H9 (cell line): Measurements from ENCODE around the gene TRIM32. TPM values are rescaled to one million over a fixed set of nuclear protein-coding genes. Genes with fewer than 3 reads are reported as not detected.

ENCODE experiments used
- DNase-seq: peaks from one replicate; pipeline ENCODE4 v3.0.0-alpha.2; 2017
- H2AFZ ChIP-seq: one replicate; pipeline ENCODE4 v1.6.1; 2013; ENCODE audit warnings: mild to moderate bottlenecking, low read length, control low read depth, moderate library complexity
- H2AK5ac ChIP-seq: 2 replicates; pipeline ENCODE4 v1.6.1; 2013; ENCODE audit warnings: low read length, control low read depth, mixed read lengths; ENCODE audit not compliant: insufficient read length
- H2BK120ac ChIP-seq: one replicate; pipeline ENCODE4 v1.6.1; 2013; ENCODE audit warnings: low read depth, mild to moderate bottlenecking, low read length, control low read depth, inconsistent platforms; ENCODE audit not compliant: poor library complexity, severe bottlenecking
- H2BK12ac ChIP-seq: 2 replicates; pipeline ENCODE4 v1.6.1; 2013; ENCODE audit warnings: low read length, control low read depth, mixed read lengths, low read depth; ENCODE audit not compliant: insufficient read length
- H2BK15ac ChIP-seq: 2 replicates; pipeline ENCODE4 v1.6.1; 2013; ENCODE audit warnings: low read depth, low read length, control low read depth
- H2BK20ac ChIP-seq: one replicate; pipeline ENCODE4 v1.6.1; 2013; ENCODE audit warnings: low read depth, mild to moderate bottlenecking, low read length, control low read depth, inconsistent platforms; ENCODE audit not compliant: poor library complexity, severe bottlenecking
- H2BK5ac ChIP-seq: 2 replicates; pipeline ENCODE4 v1.6.1; 2013; ENCODE audit warnings: low read length, control low read depth, mixed read lengths; ENCODE audit not compliant: insufficient read length
- H3K14ac ChIP-seq: 2 replicates; pipeline ENCODE4 v1.6.1; 2013; ENCODE audit warnings: low read length, control low read depth; ENCODE audit not compliant: insufficient read depth
- H3K18ac ChIP-seq: 2 replicates; pipeline ENCODE4 v1.6.1; 2013; ENCODE audit warnings: low read depth, mild to moderate bottlenecking, mixed read lengths, low read length, control low read depth; ENCODE audit not compliant: insufficient read length
- H3K23ac ChIP-seq: 2 replicates; pipeline ENCODE4 v1.6.1; 2013; ENCODE audit warnings: low read length, control low read depth, mixed read lengths, low read depth; ENCODE audit not compliant: insufficient read length
- H3K23me2 ChIP-seq: 2 replicates; pipeline ENCODE4 v1.6.1; 2013; ENCODE audit warnings: low read depth, mild to moderate bottlenecking, mixed read lengths, low read length, control low read depth; ENCODE audit not compliant: insufficient read length, poor library complexity, severe bottlenecking
- H3K27ac ChIP-seq: 2 replicates; pipeline ENCODE4 v1.5.1; 2013; ENCODE audit warnings: low read length, control low read depth, mixed read lengths, low read depth; ENCODE audit not compliant: insufficient read length
- H3K27me3 ChIP-seq: 2 replicates; pipeline ENCODE4 v1.6.1; 2013; ENCODE audit warnings: low read length, control low read depth, inconsistent platforms; ENCODE audit not compliant: insufficient read depth
- H3K4ac ChIP-seq: 2 replicates; pipeline ENCODE4 v1.6.1; 2013; ENCODE audit warnings: low read depth, mild to moderate bottlenecking, control low read depth, inconsistent platforms, low read length, moderate library complexity
- H3K4me1 ChIP-seq: 2 replicates; pipeline ENCODE4 v1.6.1; 2013; ENCODE audit warnings: low read length, control low read depth, inconsistent platforms; ENCODE audit not compliant: insufficient read depth
- H3K4me2 ChIP-seq: 2 replicates; pipeline ENCODE4 v1.6.1; 2013; ENCODE audit warnings: low read length, control low read depth, mixed read lengths; ENCODE audit not compliant: insufficient read length, insufficient read depth
- H3K56ac ChIP-seq: 2 replicates; pipeline ENCODE4 v1.6.1; 2013; ENCODE audit warnings: low read depth, mild to moderate bottlenecking, mixed read lengths, low read length, control low read depth; ENCODE audit not compliant: insufficient read length
- H3K79me1 ChIP-seq: 2 replicates; pipeline ENCODE4 v1.6.1; 2013; ENCODE audit warnings: low read depth, mild to moderate bottlenecking, moderate library complexity, low read length, control low read depth, inconsistent platforms; ENCODE audit not compliant: insufficient read depth, poor library complexity, severe bottlenecking
- H3K79me2 ChIP-seq: 2 replicates; pipeline ENCODE4 v1.6.1; 2013; ENCODE audit warnings: low read length, control low read depth, inconsistent platforms; ENCODE audit not compliant: insufficient read depth
- H3K9ac ChIP-seq: 2 replicates; pipeline ENCODE4 v1.6.1; 2013; ENCODE audit warnings: low read length, control low read depth, mixed read lengths; ENCODE audit not compliant: insufficient read length; ENCODE audit errors: extremely low read depth
- H3K9me3 ChIP-seq: one replicate; pipeline ENCODE4 v1.6.1; 2013; ENCODE audit warnings: low read depth, low read length, inconsistent platforms; ENCODE audit not compliant: control insufficient read depth
- H3T11ph ChIP-seq: one replicate; pipeline ENCODE4 v1.6.1; 2013; ENCODE audit warnings: mild to moderate bottlenecking, low read length, control low read depth, inconsistent platforms
- H4K20me1 ChIP-seq: one replicate; pipeline ENCODE4 v1.6.1; 2013; ENCODE audit not compliant: control insufficient read depth, insufficient read length, insufficient read depth
- H4K5ac ChIP-seq: 2 replicates; pipeline ENCODE4 v1.6.1; 2013; ENCODE audit warnings: low read depth, mild to moderate bottlenecking, mixed read lengths, low read length, control low read depth; ENCODE audit not compliant: insufficient read length
- H4K8ac ChIP-seq: replicated peaks from 2 replicates; pipeline ENCODE4 v1.6.1; 2013; ENCODE audit warnings: low read length, control low read depth, mixed read lengths, low read depth; ENCODE audit not compliant: insufficient read length
- H4K91ac ChIP-seq: 2 replicates; pipeline ENCODE4 v1.6.1; 2013; ENCODE audit warnings: low read depth, mild to moderate bottlenecking, moderate library complexity, mixed read lengths, low read length, control low read depth; ENCODE audit not compliant: insufficient read length
- H3K27ac Mint-ChIP-seq, 3 experiments: 2 replicates in 2 of 3; 3 replicates in 1 of 3; pipeline ENCODE4 v1.8.0; 2020 to 2021; ENCODE audit warnings: mixed read lengths in 3 of 3, mild to moderate bottlenecking in 1 of 3, moderate library complexity in 1 of 3
- H3K27me3 Mint-ChIP-seq: 2 replicates; pipeline ENCODE4 v1.8.0; 2021; ENCODE audit warnings: low read depth, mild to moderate bottlenecking, moderate library complexity, mixed read lengths
- H3K36me3 Mint-ChIP-seq, 3 experiments: 2 replicates in 2 of 3; 3 replicates in 1 of 3; pipeline ENCODE4 v1.8.0; 2020 to 2021; ENCODE audit warnings: low read depth in 3 of 3, mixed read lengths in 3 of 3; ENCODE audit not compliant: insufficient read depth in 1 of 3
- H3K4me1 Mint-ChIP-seq, 2 experiments: 2 replicates each; pipeline ENCODE4 v1.8.0; 2020; ENCODE audit warnings: mixed read lengths in 2 of 2
- H3K4me3 Mint-ChIP-seq, 2 experiments: 2 replicates in 1 of 2; 3 replicates in 1 of 2; pipeline ENCODE4 v1.8.0; 2020 to 2021; ENCODE audit warnings: mild to moderate bottlenecking in 2 of 2, mixed read lengths in 2 of 2, moderate library complexity in 1 of 2
- H3K9me3 Mint-ChIP-seq, 2 experiments: 2 replicates in 1 of 2; 3 replicates in 1 of 2; pipeline ENCODE4 v1.8.0; 2020; ENCODE audit warnings: mild to moderate bottlenecking in 2 of 2, mixed read lengths in 2 of 2, moderate library complexity in 1 of 2
- CTCF ChIP-seq: fragments of 200-600 bp; sonication (generic); conservative IDR thresholded peaks from 3 replicates; pipeline ENCODE4 v1.8.0; 2021; ENCODE audit warnings: antibody characterized with exemption, mild to moderate bottlenecking
- WGBS: extraction: QIAGEN DNeasy Blood & Tissue Kit; methylation state at CpG from one replicate; pipeline ENCODE4 v1.1.7; 2013; ENCODE audit warnings: missing lambda C conversion rate, low lambda C conversion rate, mixed read lengths; ENCODE audit not compliant: insufficient read length; ENCODE audit errors: extremely low coverage; 5-methylcytosine and 5-hydroxymethylcytosine counted together
- total RNA-seq: library from RNA; stranded (reverse); gene quantifications from 2 replicates; pipeline ENCODE4 v1.2.1, GENCODE V29; 2021

TRIM32 gene
- total RNA-seq, 1 experiment from 2014 or later, result 12.9 TPM

GRCh38 chr9:116656501-116656971 is 30.6 kb upstream of the TRIM32 start:
- H3K4ac ChIP-seq, result no peak overlapping the region
- no peaks in the 10 kb centered on the region for H4K20me1 ChIP-seq
- H3K4me1 Mint-ChIP-seq, result peaks cover 5 to 6% of the 10 kb centered on the region in 2 experiments
- no peaks in the 10 kb centered on the region for H3K79me1 ChIP-seq
- H3K56ac ChIP-seq, result no peak overlapping the region
- H3T11ph ChIP-seq, result no peak overlapping the region
- no peak overlapping the region for H2BK12ac ChIP-seq
- no peaks in the 10 kb centered on the region for H3K27me3 ChIP-seq
- no peak overlapping the region for H3K18ac ChIP-seq
- no CpG with 5 or more reads among the region's 5 CpGs for WGBS
- no peak overlapping the region for H3K4me3 Mint-ChIP-seq
- H3K9me3 ChIP-seq, result no peaks in the 10 kb centered on the region
- H3K27ac Mint-ChIP-seq, result no peak overlapping the region
- no peak overlapping the region for H2BK120ac ChIP-seq
- H3K23ac ChIP-seq, result no peak overlapping the region
- H4K5ac ChIP-seq, result no peak overlapping the region
- no peak overlapping the region for H2AK5ac ChIP-seq
- no peak for DNase-seq
- H4K91ac ChIP-seq, result no peak overlapping the region
- H3K27me3 Mint-ChIP-seq, result no peaks in the 10 kb centered on the region
- H3K4me2 ChIP-seq, result no peak overlapping the region
- H3K27ac ChIP-seq, result no peak overlapping the region
- H3K36me3 Mint-ChIP-seq, result no peaks in the 10 kb centered on the region
- H2BK5ac ChIP-seq, result no peak overlapping the region
- H3K14ac ChIP-seq, result no peak overlapping the region
- no peaks in the 10 kb centered on the region for H3K4me1 ChIP-seq
- H2BK20ac ChIP-seq, result no peak overlapping the region
- no peak overlapping the region for H4K8ac ChIP-seq
- H3K9me3 Mint-ChIP-seq, result no peaks in the 10 kb centered on the region
- H3K23me2 ChIP-seq, result no peaks in the 10 kb centered on the region
- H3K79me2 ChIP-seq, result no peaks in the 10 kb centered on the region
- no peak overlapping the region for H2AFZ ChIP-seq
- no peak overlapping the region for H2BK15ac ChIP-seq
- no peak overlapping the region for H3K9ac ChIP-seq
- no peak for TF ChIP-seq CTCF
